GM12872 (cell line): ENCODE results near the gene SOX12.

ENCODE experiments used
- TF ChIP-seq, protein P1 (sequence below): IDR thresholded peaks from 3 replicates; pipeline ENCODE4 v1.5.1; 2011; ENCODE audit warnings: low read depth, mild to moderate bottlenecking, low read length, moderate library complexity; ENCODE audit not compliant: insufficient read depth

SOX12 gene

DNA sequence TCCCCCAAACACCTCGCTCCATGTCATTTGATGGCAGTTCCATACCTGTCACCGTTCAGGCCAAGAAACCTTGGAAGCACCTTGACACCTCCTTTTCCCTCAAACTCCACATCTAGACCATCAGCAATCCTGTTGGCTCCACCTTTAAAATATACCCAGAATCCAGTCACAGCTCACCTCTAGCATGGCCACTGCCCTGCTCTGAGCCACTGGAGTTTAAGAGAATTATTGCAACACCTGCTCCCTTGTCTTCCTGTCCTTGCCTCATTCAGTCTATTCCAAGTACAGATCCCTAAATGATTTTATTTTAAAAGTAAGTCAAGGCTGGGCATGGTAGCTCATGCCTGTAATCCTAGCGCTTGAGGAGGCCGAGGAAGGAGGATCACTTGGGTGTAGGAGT, 43.6 kb downstream of the SOX12 start:
- TF ChIP-seq, protein P1, sequence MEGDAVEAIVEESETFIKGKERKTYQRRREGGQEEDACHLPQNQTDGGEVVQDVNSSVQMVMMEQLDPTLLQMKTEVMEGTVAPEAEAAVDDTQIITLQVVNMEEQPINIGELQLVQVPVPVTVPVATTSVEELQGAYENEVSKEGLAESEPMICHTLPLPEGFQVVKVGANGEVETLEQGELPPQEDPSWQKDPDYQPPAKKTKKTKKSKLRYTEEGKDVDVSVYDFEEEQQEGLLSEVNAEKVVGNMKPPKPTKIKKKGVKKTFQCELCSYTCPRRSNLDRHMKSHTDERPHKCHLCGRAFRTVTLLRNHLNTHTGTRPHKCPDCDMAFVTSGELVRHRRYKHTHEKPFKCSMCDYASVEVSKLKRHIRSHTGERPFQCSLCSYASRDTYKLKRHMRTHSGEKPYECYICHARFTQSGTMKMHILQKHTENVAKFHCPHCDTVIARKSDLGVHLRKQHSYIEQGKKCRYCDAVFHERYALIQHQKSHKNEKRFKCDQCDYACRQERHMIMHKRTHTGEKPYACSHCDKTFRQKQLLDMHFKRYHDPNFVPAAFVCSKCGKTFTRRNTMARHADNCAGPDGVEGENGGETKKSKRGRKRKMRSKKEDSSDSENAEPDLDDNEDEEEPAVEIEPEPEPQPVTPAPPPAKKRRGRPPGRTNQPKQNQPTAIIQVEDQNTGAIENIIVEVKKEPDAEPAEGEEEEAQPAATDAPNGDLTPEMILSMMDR, result no peak

DNA sequence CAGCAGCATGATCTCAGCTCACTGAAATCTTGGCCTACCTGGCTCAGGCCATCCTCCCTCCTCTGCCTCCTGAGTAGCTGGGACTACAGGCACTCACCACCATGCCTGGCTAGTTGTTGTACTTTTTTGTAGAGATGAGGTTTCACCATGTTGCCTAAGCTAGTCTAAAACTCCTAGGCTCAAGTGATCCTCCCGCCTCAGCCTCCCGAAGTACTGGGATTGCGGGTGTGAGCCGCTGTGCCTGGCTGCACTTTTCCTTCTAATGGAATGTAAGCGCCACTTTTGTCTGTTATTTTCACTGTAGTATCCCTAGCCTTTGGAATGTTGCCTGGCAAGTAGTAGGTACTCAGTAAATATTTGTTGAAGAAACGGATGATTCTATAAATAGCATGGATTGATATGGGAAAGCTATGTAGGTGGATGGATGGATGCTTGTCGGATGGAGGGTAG, 44.8 kb downstream of the SOX12 start:
- TF ChIP-seq, protein P1, result no peak

GRCh38 chr20:370977-371754, 45.8 kb downstream of the SOX12 start:
- TF ChIP-seq, protein P1, result no peak

GRCh38 chr20:371755-372542, 46.6 kb downstream of the SOX12 start:
- TF ChIP-seq, protein P1, result no peak

GRCh38 chr20:373171-373890, 48.0 kb downstream of the SOX12 start:
- TF ChIP-seq, protein P1, result no peak

DNA sequence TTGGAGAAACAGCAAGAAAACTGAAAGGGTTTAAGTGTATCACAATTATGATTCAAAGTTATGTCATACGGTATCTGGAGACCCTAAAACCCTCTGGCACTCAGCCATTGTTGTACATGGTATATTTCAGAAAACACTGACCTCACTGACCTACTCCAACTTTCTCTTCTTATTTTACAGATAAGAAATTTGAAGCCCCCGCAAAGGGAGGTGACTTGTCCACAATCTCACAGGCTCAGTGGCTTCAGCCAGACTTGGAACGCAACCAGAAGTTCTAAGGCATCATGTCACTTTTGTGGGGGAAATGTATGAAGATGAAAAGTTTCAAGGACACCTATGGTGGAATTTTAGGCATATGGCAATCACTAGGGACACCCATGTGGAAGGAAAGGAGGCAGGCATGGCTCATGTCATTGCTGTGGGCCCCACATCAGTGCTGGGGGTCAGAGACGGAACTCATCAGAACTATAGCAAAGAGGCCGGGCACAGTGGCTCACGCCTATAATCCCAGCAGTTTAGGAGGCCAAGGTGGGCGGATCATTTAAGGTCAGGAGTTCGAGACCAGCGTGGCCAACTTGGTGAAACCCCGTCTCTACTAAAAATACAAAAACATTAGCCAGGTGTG, 50.0 kb downstream of the SOX12 start:
- TF ChIP-seq, protein P1, result no peak
